Esophagus muscularis mucosa (tissue), 3 donors: ENCODE measurements around the gene FRMD5.

Source experiments
- POLR2AphosphoS5 ChIP-seq, 2 donors: sonication (generic); formaldehyde crosslinking; IDR thresholded peaks; one replicate each; pipeline ENCODE4 v1.6.1; 2017; ENCODE audit warnings: antibody characterized with exemption in 2 of 2
- TF ChIP-seq, protein P1 (sequence below), 3 experiments: fragments of 200-600 bp in 2 of 3; fragments of 450-650 bp in 1 of 3; sonication (generic) in 2 of 3; IDR thresholded peaks; one replicate each; pipeline ENCODE4 v1.5.1; 2017 to 2019; ENCODE audit warnings: antibody characterized with exemption in 3 of 3, mild to moderate bottlenecking in 2 of 3, moderate library complexity in 1 of 3

DNA sequence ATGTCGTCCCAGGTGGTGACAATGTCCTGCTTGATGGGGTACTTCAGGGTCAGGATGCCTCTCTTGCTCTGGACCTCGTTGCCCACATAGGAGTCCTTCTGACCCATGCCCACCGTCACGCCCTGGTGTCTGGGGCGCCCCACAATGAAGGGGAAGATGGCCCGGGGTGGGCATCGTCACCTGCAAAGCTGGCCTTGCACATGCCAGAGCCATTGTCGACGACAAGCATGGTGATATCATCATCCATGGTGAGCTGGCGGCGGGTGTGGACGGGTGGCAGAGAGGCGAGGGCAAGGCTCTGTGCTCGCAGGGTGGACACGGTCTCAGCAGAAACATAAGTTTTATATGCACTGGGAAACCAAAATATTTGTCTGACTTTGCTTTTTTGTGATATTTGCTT, 205.1 kb downstream of the FRMD5 start:
- TF ChIP-seq, protein P1, sequence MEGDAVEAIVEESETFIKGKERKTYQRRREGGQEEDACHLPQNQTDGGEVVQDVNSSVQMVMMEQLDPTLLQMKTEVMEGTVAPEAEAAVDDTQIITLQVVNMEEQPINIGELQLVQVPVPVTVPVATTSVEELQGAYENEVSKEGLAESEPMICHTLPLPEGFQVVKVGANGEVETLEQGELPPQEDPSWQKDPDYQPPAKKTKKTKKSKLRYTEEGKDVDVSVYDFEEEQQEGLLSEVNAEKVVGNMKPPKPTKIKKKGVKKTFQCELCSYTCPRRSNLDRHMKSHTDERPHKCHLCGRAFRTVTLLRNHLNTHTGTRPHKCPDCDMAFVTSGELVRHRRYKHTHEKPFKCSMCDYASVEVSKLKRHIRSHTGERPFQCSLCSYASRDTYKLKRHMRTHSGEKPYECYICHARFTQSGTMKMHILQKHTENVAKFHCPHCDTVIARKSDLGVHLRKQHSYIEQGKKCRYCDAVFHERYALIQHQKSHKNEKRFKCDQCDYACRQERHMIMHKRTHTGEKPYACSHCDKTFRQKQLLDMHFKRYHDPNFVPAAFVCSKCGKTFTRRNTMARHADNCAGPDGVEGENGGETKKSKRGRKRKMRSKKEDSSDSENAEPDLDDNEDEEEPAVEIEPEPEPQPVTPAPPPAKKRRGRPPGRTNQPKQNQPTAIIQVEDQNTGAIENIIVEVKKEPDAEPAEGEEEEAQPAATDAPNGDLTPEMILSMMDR (IDR thresholded peaks at IDR 0.05) = no peak
- TF ChIP-seq POLR2AphosphoS5 (IDR thresholded peaks at IDR 0.05) = no peak
